SU-DHL-6 (cell line): Measurements from ENCODE around the gene CEP295NL.

Experiments
- EZH2phosphoT487 ChIP-seq: fragments of 200-600 bp; sonication (generic), shearing (Covaris generic); conservative IDR thresholded peaks from 2 replicates; pipeline ENCODE4 v1.6.1; 2018; ENCODE audit warnings: mild to moderate bottlenecking, antibody characterized with exemption, low read length, moderate library complexity, mixed read lengths
- TF ChIP-seq, protein P1 (sequence below): fragments of 200-600 bp; sonication (generic); IDR thresholded peaks from one replicate; pipeline ENCODE4 v1.5.1; 2017; ENCODE audit warnings: antibody characterized with exemption, mild to moderate bottlenecking, low read length, moderate library complexity; ENCODE audit not compliant: insufficient read depth, poor library complexity, severe bottlenecking

DNA sequence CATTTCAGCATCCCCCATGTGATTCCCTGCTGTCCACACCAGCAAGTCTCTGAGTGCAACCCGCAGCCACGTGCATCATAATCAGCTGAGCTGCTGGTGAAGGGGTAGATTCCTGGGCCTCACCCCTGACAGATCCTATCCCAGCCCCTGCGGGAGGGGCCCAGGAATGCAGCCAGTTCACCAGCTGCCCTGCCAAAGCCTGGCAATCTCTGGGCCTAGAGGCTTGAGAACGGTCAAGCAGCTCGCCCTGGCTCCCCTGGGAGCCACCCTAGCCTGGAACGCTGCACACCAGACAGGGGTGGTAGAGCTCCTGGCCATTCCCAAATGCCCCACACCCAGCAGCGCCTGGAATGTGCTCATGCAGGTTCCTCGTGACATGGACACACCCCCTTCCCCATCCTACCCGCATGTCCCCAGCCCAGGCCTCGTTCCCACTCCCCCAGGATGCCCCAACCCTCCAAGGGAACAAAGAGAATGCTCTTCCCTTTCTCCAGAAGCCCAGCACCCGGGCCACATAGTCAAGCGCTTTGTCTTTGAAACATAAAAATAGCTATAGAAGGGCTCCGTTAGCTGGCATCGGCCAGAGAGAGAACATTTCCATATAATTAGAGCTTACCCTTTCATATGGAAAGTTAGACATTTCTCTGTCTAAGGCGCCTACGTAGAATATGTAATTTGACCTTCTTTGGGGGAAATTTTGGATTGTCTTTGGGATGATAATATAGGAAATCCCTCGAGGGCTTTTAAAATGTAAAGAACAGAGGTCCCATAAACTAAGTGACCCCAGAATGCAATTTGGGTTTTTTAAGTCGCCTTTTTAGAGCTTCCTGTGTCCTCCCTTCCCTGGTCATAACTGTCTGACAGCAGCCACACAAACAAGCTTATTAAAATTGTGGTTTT lies 3.4 kb downstream of the CEP295NL start:
- TF ChIP-seq, protein P1, sequence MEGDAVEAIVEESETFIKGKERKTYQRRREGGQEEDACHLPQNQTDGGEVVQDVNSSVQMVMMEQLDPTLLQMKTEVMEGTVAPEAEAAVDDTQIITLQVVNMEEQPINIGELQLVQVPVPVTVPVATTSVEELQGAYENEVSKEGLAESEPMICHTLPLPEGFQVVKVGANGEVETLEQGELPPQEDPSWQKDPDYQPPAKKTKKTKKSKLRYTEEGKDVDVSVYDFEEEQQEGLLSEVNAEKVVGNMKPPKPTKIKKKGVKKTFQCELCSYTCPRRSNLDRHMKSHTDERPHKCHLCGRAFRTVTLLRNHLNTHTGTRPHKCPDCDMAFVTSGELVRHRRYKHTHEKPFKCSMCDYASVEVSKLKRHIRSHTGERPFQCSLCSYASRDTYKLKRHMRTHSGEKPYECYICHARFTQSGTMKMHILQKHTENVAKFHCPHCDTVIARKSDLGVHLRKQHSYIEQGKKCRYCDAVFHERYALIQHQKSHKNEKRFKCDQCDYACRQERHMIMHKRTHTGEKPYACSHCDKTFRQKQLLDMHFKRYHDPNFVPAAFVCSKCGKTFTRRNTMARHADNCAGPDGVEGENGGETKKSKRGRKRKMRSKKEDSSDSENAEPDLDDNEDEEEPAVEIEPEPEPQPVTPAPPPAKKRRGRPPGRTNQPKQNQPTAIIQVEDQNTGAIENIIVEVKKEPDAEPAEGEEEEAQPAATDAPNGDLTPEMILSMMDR: no peak
- no peak for TF ChIP-seq EZH2phosphoT487
